Muscle of arm (tissue), 12 donors: ENCODE results near the gene ZIM2. TPM values are rescaled to one million over a fixed set of nuclear protein-coding genes. Genes with fewer than 3 reads are reported as not detected.

ENCODE experiments used
- DNase-seq: peaks from one replicate; pipeline ENCODE4 v3.0.0-alpha.2; 2013
- polyA plus RNA-seq, 12 donors: library from polyadenylated mRNA; unstranded; fragments of 120-200 nt; gene quantifications; one replicate each; pipeline ENCODE4 v1.2.1, GENCODE V29; 2013; ENCODE audit not compliant: insufficient read length in 12 of 12

The ZIM2 gene
- polyA plus RNA-seq, 12 donors, result 0.79 to 4.8 (median 2.8) TPM; not detected in 2

DNA sequence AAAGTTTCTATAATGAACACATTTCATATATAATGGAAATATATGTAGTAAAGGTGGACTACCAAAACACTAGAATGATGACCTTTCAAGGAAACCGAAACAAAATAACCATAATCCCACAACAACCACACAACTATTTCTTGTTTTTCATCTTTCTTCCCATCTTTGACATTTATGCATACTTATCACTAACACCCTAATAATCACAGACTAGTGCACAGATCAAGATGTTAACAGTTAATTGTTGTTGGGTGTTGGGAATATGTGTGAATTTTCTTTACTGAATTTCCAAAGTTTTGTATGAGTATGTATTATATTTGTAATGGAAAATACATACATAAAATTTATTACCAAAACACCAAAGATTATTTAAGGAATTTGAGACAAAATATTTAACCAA is 30.3 kb downstream of the ZIM2 start:
- DNase-seq, result no peak

DNA sequence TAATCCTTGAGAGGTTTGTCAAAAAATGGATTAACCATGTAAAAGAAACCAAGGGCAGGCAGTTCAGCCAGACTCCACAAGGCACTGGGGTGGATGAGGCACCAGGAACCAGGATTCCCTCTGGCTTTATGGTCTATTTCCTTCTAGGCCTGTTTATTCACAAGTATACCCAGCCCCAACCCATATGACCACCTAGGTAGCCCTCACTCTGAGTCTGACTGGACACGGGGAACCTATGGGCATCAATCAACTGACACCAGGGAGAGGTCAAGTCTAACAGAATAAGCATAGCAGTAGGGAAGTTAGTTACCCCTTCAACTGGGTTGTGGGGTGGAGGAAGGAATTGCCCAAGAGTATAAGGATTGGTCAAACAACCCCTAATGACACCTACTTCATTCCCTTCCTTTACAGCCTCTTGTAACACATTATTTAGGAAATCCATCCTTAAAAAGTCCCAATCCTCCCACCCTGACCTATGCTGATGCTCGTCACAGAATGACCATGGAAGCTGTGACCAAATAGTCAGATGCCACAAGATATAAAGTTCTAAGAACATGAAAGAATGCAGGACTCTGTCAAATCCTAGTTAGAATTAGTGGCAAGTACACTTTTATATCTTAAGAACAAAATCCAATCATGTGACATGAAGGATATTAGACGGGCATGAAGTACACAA is 31.7 kb downstream of the ZIM2 start:
- no peak for DNase-seq

GRCh38 chr19:56806639-56807038 is 33.9 kb downstream of the ZIM2 start:
- DNase-seq, result no peak

- peak; percentile 29 for DNase-seq
These were observed 62.2 kb downstream of the ZIM2 start for GRCh38 chr19:56778351-56778750.

DNA sequence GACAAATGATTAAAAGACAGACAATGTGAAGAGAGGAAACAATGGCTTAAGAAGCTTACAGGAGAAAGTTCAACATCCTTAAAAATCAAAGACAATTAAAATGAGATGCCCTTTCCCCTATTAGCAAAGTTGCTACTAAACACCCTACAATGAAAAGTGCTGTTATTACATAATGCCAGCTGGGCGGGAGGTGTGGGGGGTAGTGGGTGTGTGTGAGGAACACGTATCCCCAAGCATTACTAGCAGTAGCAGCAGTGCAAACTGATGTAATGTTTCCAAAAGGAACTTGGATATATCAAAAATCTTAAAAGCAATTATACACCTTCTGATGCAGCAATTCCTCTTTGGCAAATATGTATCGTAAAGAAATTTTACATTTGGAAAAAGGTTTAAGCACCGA is 70.9 kb downstream of the ZIM2 start:
- DNase-seq, result no peak

GRCh38 chr19:56765137-56765536 is 75.4 kb downstream of the ZIM2 start:
- DNase-seq, result peak; percentile 78

DNA sequence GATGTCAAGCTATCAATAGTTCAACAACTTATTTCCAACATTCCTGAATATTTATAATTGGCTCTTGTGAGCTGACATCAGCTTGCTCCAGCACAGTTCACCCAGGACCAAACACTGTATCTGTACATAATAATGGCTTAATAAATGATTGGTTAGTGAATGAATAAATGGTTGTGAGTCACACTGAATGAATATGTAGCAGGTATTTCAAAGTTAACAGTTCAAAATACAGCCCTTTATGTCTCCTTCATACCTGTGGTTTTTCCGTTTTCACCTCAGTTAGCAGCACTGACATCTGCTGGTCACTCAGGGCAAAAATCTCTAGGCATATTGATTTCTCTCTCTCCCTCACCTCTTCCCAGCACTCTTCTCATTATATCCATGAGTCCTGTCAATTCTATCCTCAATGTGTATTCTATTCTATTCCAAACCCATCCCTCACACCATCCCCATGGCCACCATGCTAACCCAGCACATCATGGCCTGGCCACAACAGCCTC is 76.3 kb downstream of the ZIM2 start:
- no peak for DNase-seq

DNA sequence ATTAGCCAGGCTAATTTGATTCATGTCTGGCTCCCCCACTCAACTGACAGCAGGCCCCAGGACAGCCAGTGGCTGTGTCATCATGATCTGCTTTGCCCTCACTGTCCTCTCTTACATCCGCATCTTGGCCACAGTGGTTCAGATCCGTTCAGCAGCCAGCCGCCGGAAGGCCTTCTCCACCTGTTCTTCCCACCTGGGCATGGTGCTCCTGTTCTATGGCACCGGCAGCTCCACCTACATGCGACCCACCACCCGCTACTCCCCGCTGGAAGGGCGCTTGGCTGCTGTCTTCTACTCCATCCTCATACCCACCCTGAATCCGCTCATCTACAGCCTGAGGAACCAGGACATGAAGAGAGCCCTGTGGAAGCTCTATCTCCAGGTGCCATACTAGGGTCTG is 79.7 kb downstream of the ZIM2 start:
- no peak for DNase-seq

GRCh38 chr19:56759531-56759930 is 81.0 kb downstream of the ZIM2 start:
- no peak for DNase-seq

DNA sequence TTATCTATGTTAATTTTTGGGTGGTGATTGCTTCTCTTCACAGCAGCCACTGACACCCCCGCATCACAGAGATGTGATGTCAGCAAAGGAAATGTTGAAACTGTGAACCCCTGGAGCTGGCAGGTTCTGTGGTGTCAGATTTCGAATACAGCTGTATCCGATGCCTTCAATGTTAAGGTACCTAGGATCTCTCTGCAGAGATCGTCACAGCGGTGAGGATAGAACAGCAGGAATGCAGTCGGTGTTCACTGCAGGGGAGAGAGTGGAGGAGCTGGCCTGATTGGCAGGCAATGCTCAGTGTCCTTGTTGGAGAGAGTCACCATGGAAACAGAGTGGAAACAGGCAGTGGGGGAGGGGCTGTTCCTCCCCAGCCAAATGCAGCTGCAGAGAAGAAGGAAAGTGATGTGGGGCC is 89.4 kb downstream of the ZIM2 start:
- DNase-seq, result peak; percentile 79

- DNase-seq, result no peak
These were observed 89.9 kb downstream of the ZIM2 start for GRCh38 chr19:56750658-56751057.

DNA sequence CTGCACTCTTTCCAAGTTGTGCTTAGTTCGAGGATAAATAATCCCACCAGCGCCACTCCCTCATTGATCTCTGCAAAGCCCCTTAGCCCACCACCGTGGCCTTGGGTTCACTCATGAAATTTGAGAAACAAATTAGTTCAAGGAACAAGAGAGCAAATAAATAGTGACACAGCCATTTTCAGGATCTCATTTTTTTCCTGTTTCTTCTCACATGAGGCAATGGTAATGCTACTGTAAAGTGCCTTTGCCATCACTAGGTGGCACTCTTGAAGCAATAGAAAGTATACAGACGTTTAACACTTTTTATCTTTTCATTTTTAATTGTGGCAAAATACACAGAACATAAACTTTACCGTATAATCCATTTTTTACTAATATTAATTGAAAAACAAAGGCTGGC is 92.1 kb downstream of the ZIM2 start:
- DNase-seq, result peak; percentile 66

DNA sequence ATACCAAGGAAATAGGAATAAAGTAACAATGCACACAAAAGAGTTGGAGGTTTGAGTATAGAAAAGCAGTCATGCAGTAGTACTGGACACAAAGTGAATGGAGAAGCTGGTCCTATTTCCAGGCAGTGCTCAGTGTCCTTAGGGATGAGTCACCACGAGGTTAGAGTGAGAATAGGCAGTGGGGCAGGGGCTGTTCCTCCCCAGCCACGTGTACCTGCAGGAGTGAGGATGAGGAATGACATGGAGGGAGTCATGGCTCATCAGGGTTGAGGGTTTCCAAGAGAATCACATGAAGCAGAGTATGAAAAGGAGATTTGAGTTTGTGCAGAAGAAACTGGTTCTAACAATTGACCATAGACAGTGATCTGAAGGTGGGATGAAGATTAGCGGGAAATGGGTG is 94.2 kb downstream of the ZIM2 start:
- no peak for DNase-seq

DNA sequence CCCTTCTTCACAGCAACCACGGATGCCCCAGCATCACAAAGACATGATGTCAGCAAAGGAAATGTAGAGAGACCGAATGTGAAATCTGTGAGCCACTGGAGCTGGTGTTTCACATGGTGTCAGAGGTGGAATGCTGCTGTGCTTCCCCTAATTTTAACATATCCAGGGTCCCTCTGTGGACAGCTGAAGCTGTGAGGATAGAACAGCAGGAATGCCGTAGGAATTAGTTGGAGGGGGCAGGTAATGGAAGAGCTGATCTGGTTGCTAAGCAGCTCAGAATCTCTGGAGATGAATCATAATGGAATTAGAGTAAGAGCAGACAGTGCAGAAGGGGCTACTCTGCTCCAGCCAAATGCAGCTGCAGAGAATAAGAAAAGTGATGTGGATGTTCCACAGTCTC is 100.0 kb downstream of the ZIM2 start:
- peak; percentile 51 for DNase-seq

GRCh38 chr19:56736571-56736970 is 104.0 kb downstream of the ZIM2 start:
- DNase-seq, result no peak

DNA sequence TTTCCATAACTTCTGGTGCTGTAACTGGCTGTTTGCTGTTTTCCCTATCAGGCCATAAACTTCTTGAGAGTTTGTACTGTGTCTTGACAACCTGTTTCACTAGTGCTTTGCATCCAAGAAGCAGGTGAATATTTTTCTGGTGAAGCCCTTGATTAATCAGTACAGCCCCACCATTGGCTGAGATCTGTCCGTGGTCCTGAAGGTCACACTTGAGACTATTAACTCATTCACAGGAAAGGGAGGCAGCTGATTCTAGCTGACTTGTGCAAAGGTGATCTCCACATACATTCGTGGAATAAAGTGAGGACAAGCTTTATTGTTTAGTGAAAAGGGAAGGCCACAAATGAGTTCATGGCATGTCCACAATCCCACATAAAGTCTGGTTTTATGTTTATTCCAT is 107.5 kb downstream of the ZIM2 start:
- no peak for DNase-seq

DNA sequence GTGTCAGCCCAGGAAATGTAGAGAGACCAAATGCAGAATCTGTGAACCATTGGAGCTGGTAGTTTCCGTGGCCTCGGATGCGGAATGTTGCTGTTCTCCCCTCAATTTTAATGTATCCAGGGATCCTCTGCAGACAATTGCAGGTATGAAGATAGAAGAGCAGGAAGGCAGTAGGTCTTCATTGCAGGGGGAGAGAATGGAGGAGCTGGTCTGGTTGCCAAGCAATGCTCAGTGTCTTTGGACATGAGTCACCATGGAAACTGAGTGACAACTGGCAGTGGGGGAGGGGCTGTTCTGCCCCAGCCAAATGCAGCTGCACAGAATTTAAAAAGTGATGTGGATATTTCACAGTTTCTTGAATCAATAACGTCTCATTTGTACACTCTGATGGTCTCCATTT is 112.8 kb downstream of the ZIM2 start:
- DNase-seq, result no peak

GRCh38 chr19:56725829-56726424 is 114.6 kb downstream of the ZIM2 start:
- DNase-seq, result no peak

Other genes starting within 250 kb of the ZIM2 start
- 1 to 10 TPM in 11 of 12 donors, not detected in 1; 5.8 to 8.8 (median 7.1) TPM for gene ZNF71, start 245.4 kb downstream of the ZIM2 start, polyA plus RNA-seq
- 1 to 10 TPM in 10 of 12 donors, not detected in 2; 1.2 to 2.6 (median 1.7) TPM for gene SMIM17, start 197.6 kb downstream of the ZIM2 start, polyA plus RNA-seq
- 1 to 10 TPM in 10 of 12 donors, not detected in 2; 1.7 to 5.7 (median 2.4) TPM for gene ZNF835, start 169.0 kb downstream of the ZIM2 start, polyA plus RNA-seq
- gene PEG3, start within 50 bp of the ZIM2 start, polyA plus RNA-seq, result 100 to 1,000 TPM in 11 of 12 donors, 10 to 100 TPM in 1; 85.2 to 285 (median 235) TPM